Upper lobe of left lung (tissue), 4 donors: ENCODE results near the gene FTSJ1.

Experiments used
- CTCF ChIP-seq, 6 experiments: fragments of 450-650 bp in 4 of 6; fragments of 200-600 bp in 2 of 6; sonication (generic) in 2 of 6; IDR thresholded peaks; one replicate each; pipeline ENCODE4 v1.5.1; 2016 to 2019; ENCODE audit warnings: antibody characterized with exemption in 6 of 6
- EP300 ChIP-seq, 4 donors: sonication (generic); formaldehyde crosslinking; IDR thresholded peaks; one replicate each; pipeline ENCODE4 v1.5.1; 2017; ENCODE audit warnings: antibody characterized with exemption in 4 of 4, control low read depth in 2 of 4
- POLR2A ChIP-seq, 4 donors: fragments of 450-650 bp; IDR thresholded peaks; one replicate each; pipeline ENCODE4 v1.5.1; 2016 to 2017; ENCODE audit warnings: antibody characterized with exemption in 4 of 4, mild to moderate bottlenecking in 2 of 4
- POLR2AphosphoS5 ChIP-seq, 2 donors: sonication (generic); formaldehyde crosslinking; IDR thresholded peaks; one replicate each; pipeline ENCODE4 v1.5.1; 2017; ENCODE audit warnings: antibody characterized with exemption in 2 of 2

GRCh38 chrX:48511560-48511959 lies 35.6 kb downstream of the FTSJ1 start:
- no peak for TF ChIP-seq POLR2A (IDR thresholded peaks at IDR 0.05)
- peak in 1 of 6 experiments; percentile 11 for TF ChIP-seq CTCF (IDR thresholded peaks at IDR 0.05)
- no peak for TF ChIP-seq POLR2AphosphoS5 (IDR thresholded peaks at IDR 0.05)
- TF ChIP-seq EP300 (IDR thresholded peaks at IDR 0.05): no peak
